ENCODE measurements around the gene GAS6. TPM values are rescaled to one million over a fixed set of nuclear protein-coding genes. Genes with fewer than 3 reads are reported as not detected.

GAS6 gene
- total RNA-seq, 1 experiment from 2014 or later, result 41.7 TPM

GRCh38 chr13:113788413-113789135, 75.3 kb downstream of the GAS6 start:
- Histone ChIP-seq H3K9me3 (replicated peaks) (peaks cover 5% of the 10 kb centered on the region; the same call in 1 of the 2 replicates), H3K27me3 (replicated peaks) (peaks cover 22% of the 10 kb centered on the region), H3K27ac (no peak overlapping the region), H3K4me1 (replicated peaks) (peaks cover 19% of the 10 kb centered on the region), H3K4me3 (no peak overlapping the region), H3K36me3 (no peaks in the 10 kb centered on the region)
- peak in 1 of 2 experiments; percentile 58 for DNase-seq (ENCODE audit: low read depth in 1 of 2, low spot score in 2 of 2)

- DNase-seq (ENCODE audit: low read depth in 1 of 2, low spot score in 2 of 2), result peak in 1 of 2 experiments; percentile 58
- Histone ChIP-seq H3K4me3 (no peak overlapping the region), H3K36me3 (no peaks in the 10 kb centered on the region), H3K27ac (no peak overlapping the region), H3K27me3 (replicated peaks) (peaks cover 14% of the 10 kb centered on the region), H3K4me1 (replicated peaks) (peaks cover 19% of the 10 kb centered on the region), H3K9me3 (replicated peaks) (peaks cover 5% of the 10 kb centered on the region; the same call in 1 of the 2 replicates)
These were observed 76.2 kb downstream of the GAS6 start for GRCh38 chr13:113787694-113788093.

- Histone ChIP-seq H3K4me1 (replicated peaks) (peaks cover 19% of the 10 kb centered on the region), H3K27ac (no peak overlapping the region), H3K36me3 (no peaks in the 10 kb centered on the region), H3K27me3 (replicated peaks) (peaks cover 9% of the 10 kb centered on the region), H3K9me3 (replicated peaks) (peaks cover 3% of the 10 kb centered on the region; the same call in 1 of the 2 replicates), H3K4me3 (no peak overlapping the region)
- peak in 1 of 2 experiments; percentile 51 for DNase-seq (ENCODE audit: low read depth in 1 of 2, low spot score in 2 of 2)
These were observed 77.5 kb downstream of the GAS6 start for GRCh38 chr13:113786262-113786841.

- H3K4me1 ChIP-seq (replicated peaks), result peaks cover 19% of the 10 kb centered on the region
- no peaks in the 10 kb centered on the region for H3K36me3 ChIP-seq
- no peaks in the 10 kb centered on the region; the same call in 1 of the 2 replicates for H3K9me3 ChIP-seq (replicated peaks)
- no peak overlapping the region for H3K4me3 ChIP-seq
- peaks cover 18% of the 10 kb centered on the region for H3K27me3 ChIP-seq (replicated peaks)
- DNase-seq (ENCODE audit: low read depth in 1 of 2, low spot score in 2 of 2), result peak; percentile 69 to 90
- no peak overlapping the region for H3K27ac ChIP-seq
These were observed 78.5 kb downstream of the GAS6 start for GRCh38 chr13:113785051-113786010.

GRCh38 chr13:113784645-113785024, 79.2 kb downstream of the GAS6 start:
- no peaks in the 10 kb centered on the region for H3K36me3 ChIP-seq
- peak in 1 of 2 experiments; percentile 43 for DNase-seq (ENCODE audit: low read depth in 1 of 2, low spot score in 2 of 2)
- H3K9me3 ChIP-seq (replicated peaks), result no peaks in the 10 kb centered on the region; the same call in 1 of the 2 replicates
- no peak overlapping the region for H3K4me3 ChIP-seq
- peaks cover 24% of the 10 kb centered on the region for H3K27me3 ChIP-seq (replicated peaks)
- no peak overlapping the region for H3K27ac ChIP-seq
- peaks cover 19% of the 10 kb centered on the region for H3K4me1 ChIP-seq (replicated peaks)

- DNase-seq (ENCODE audit: low read depth in 1 of 2, low spot score in 2 of 2), result peak in 1 of 2 experiments; percentile 52
- Histone ChIP-seq H3K4me3 (no peak overlapping the region), H3K27ac (no peak overlapping the region), H3K27me3 (replicated peaks) (peaks cover 24% of the 10 kb centered on the region), H3K36me3 (no peaks in the 10 kb centered on the region), H3K9me3 (replicated peaks) (no peaks in the 10 kb centered on the region; the same call in 1 of the 2 replicates), H3K4me1 (replicated peaks) (peaks cover 19% of the 10 kb centered on the region)
These were observed 79.8 kb downstream of the GAS6 start for GRCh38 chr13:113783966-113784644.

GRCh38 chr13:113783200-113783881, 80.5 kb downstream of the GAS6 start:
- no peak overlapping the region for H3K4me3 ChIP-seq
- H3K36me3 ChIP-seq, result no peaks in the 10 kb centered on the region
- peak in 1 of 2 experiments; percentile 50 for DNase-seq (ENCODE audit: low read depth in 1 of 2, low spot score in 2 of 2)
- H3K9me3 ChIP-seq (replicated peaks), result no peaks in the 10 kb centered on the region; the same call in 1 of the 2 replicates
- no peak overlapping the region for H3K27ac ChIP-seq
- peaks cover 28% of the 10 kb centered on the region for H3K27me3 ChIP-seq (replicated peaks)
- H3K4me1 ChIP-seq (replicated peaks), result peaks cover 19% of the 10 kb centered on the region

- DNase-seq (ENCODE audit: low read depth in 1 of 2, low spot score in 2 of 2), result peak in 1 of 2 experiments; percentile 55
- Histone ChIP-seq H3K4me3 (no peak overlapping the region), H3K27ac (no peak overlapping the region), H3K27me3 (replicated peaks) (peaks cover 34% of the 10 kb centered on the region), H3K36me3 (no peaks in the 10 kb centered on the region), H3K9me3 (replicated peaks) (no peaks in the 10 kb centered on the region; the same call in 1 of the 2 replicates), H3K4me1 (replicated peaks) (peaks cover 19% of the 10 kb centered on the region)
These were observed 81.4 kb downstream of the GAS6 start for GRCh38 chr13:113782472-113782871.

- H3K27me3 ChIP-seq (replicated peaks), result peaks cover 41% of the 10 kb centered on the region
- peaks cover 19% of the 10 kb centered on the region for H3K4me1 ChIP-seq (replicated peaks)
- H3K27ac ChIP-seq, result no peak overlapping the region
- DNase-seq (ENCODE audit: low read depth in 1 of 2, low spot score in 2 of 2), result no peak
- H3K4me3 ChIP-seq, result no peak overlapping the region
- H3K36me3 ChIP-seq, result no peaks in the 10 kb centered on the region
- no peaks in the 10 kb centered on the region; the same call in 1 of the 2 replicates for H3K9me3 ChIP-seq (replicated peaks)
These were observed 82.3 kb downstream of the GAS6 start for GRCh38 chr13:113781571-113781970.

GRCh38 chr13:113777311-113778260, 86.3 kb downstream of the GAS6 start:
- Histone ChIP-seq H3K4me1 (replicated peaks) (peaks cover 8% of the 10 kb centered on the region; the same call in 1 of the 2 replicates), H3K27ac (no peak overlapping the region), H3K27me3 (replicated peaks) (peaks cover 43% of the 10 kb centered on the region), H3K36me3 (no peaks in the 10 kb centered on the region), H3K4me3 (no peak overlapping the region), H3K9me3 (replicated peaks) (0 out of 2 replicates have a peak, but pooled peaks cover 3% of the 10 kb centered on the region)
- peak in 1 of 2 experiments; percentile 68 for DNase-seq (ENCODE audit: low read depth in 1 of 2, low spot score in 2 of 2)

- no peak overlapping the region for H3K4me3 ChIP-seq
- peaks cover 11% of the 10 kb centered on the region for H3K4me1 ChIP-seq (replicated peaks)
- H3K36me3 ChIP-seq, result no peaks in the 10 kb centered on the region
- DNase-seq (ENCODE audit: low read depth in 1 of 2, low spot score in 2 of 2), result peak in 1 of 2 experiments; percentile 62
- H3K27ac ChIP-seq, result no peak overlapping the region
- H3K27me3 ChIP-seq (replicated peaks), result peaks cover 36% of the 10 kb centered on the region
- 0 out of 2 replicates have a peak, but pooled peaks cover 3% of the 10 kb centered on the region for H3K9me3 ChIP-seq (replicated peaks)
These were observed 87.4 kb downstream of the GAS6 start for GRCh38 chr13:113776231-113777125.
